ENCODE measurements around the gene PTPRZ1. TPM values are rescaled to one million over a fixed set of nuclear protein-coding genes. Genes with fewer than 3 reads are reported as not detected.

PTPRZ1 gene
- total RNA-seq = not detected in 2 replicates

DNA sequence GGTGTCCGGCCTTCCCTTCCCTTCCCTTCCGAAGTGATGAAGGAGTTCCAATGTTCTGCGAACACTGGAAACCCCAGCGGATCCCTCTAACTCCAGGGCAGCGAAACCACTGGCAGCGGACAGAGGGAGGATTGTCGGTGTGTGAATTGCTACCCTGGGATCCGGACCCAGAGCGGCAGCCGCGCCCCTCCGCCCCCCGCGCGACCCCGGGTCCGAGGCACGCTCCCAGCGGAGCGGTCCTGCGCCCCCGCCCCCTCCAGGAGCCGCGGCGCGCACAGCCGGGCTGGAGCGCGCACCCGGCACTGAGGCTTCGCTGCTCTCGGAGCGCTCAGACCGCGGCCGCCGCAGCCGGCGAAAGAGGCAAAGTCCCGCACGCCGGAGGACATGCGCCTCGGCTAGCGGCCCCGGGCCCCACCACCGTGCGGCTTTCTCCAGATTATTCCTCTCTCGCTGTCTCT, at the start of gene PTPRZ1:
TSS of gene PTPRZ1 (plus strand) at position 331 of the 458 bp plus-strand sequence. CDS start 339 bp downstream, outside the sequence.
- DNase-seq (ENCODE audit: low read depth) = no peak
- TF ChIP-seq CTCF (conservative IDR thresholded peaks at IDR 0.05; ENCODE audit: low read depth, low read length) = no peak
- H3K4me3 ChIP-seq (ENCODE audit: low read depth, low read length) = peak within 1 kb of the TSS; percentile 55

DNA sequence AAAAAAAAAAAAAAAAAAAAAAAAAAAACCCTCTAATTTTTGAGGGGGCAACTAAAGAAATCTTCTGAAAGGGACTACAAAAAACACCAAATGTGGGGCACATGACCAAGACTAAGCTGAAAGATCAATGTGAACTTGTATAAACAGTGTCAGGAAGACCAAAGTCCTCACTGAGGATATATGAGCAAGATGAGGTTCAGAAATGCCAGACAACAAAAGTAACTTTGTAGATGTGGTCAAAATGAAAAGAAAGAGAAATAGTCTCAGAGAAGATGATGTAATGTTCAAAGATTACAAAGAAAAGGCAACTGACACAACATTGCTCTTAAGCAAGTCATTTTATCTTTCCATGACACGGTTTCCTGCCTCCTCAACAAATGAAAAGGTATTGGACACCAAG, 48.7 kb upstream of the PTPRZ1 start:
- no peak for TF ChIP-seq CTCF (conservative IDR thresholded peaks at IDR 0.05; ENCODE audit: low read depth, low read length)
- no peak overlapping the region for H3K4me3 ChIP-seq (ENCODE audit: low read depth, low read length)
- no peak for DNase-seq (ENCODE audit: low read depth)

DNA sequence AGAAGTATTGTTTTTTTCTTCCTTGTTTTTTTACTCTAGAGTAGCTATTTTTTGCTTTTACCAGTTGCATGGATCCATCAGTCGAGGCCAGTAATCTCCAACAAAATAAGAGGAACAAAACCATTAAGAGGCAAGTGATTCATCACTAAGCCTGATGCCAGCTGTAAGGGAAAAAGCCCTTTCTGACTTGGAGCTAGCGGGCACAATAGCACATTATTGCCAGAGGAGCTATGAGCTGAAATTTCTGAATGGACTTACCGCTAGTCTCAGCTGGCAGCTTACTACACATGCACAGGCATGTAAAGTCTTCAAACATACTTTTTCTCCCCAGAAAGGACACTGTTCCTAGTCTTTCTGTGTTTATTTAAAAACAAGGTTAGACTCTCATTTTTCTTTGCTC, 41.6 kb upstream of the PTPRZ1 start:
- H3K4me3 ChIP-seq (ENCODE audit: low read depth, low read length) = no peak overlapping the region
- TF ChIP-seq CTCF (conservative IDR thresholded peaks at IDR 0.05; ENCODE audit: low read depth, low read length) = no peak
- no peak for DNase-seq (ENCODE audit: low read depth)

DNA sequence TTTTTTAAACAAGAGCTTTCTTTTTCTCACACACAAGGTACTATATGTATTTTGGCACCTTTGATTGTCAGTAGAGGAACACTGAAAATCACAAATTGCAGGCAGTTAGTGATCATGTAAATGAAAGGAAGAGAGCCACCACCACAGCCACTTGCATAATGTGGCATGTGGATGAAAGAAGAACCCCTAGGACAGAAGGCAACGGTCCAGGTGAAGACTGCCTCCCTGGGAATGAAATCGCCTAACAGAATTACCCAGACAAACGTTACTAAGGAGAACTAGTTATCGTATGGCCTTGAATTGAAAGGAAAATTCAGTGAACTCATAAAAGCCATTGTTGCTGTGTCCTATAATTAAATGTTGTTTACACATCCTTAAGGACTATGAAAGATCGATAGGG, 41.2 kb upstream of the PTPRZ1 start:
- no peak overlapping the region for H3K4me3 ChIP-seq (ENCODE audit: low read depth, low read length)
- TF ChIP-seq CTCF (conservative IDR thresholded peaks at IDR 0.05; ENCODE audit: low read depth, low read length) = no peak
- DNase-seq (ENCODE audit: low read depth) = no peak

DNA sequence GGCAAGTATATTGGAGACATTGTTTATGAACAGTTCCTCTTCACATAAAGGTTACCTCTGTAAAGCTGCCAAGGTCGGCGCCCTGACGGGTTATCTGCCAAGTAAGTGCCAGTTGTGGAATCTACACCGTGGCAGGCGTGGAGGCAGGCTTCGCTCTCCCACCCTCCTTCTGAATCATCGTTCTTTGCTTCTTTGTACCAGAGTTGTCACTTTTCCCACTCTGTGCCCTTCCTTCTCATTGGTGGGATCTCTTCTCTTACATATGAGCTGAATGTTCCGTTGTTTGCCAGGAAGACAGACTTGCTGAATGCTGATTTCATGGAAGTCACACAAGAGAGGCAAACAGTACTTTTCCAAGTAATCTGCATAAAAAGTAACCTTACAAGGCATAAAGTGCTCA, 40.6 kb upstream of the PTPRZ1 start:
- no peak for TF ChIP-seq CTCF (conservative IDR thresholded peaks at IDR 0.05; ENCODE audit: low read depth, low read length)
- no peak overlapping the region for H3K4me3 ChIP-seq (ENCODE audit: low read depth, low read length)
- no peak for DNase-seq (ENCODE audit: low read depth)

- no peak for DNase-seq (ENCODE audit: low read depth)
These were observed 39.0 kb upstream of the PTPRZ1 start for GRCh38 chr7:121833991-121834390.

More at GRCh38 chr7:121833991-121834390, 39.0 kb upstream of the PTPRZ1 start:
- no peak overlapping the region for H3K4me3 ChIP-seq (ENCODE audit: low read depth, low read length)
- TF ChIP-seq CTCF (conservative IDR thresholded peaks at IDR 0.05; ENCODE audit: low read depth, low read length) = no peak

Measured in epithelial cell of proximal tubule (primary cell).